HUES6 (cell line): Measurements from ENCODE around the gene PHF8.
A peak's percentile ranks its signal among the peaks of the same experiment; 100 is the strongest.

Experiments
- H3K27ac ChIP-seq: 2 replicates; pipeline ENCODE4 v1.7.0; 2013; ENCODE audit warnings: low read depth, mild to moderate bottlenecking, low read length, inconsistent platforms
- H3K27me3 ChIP-seq: 2 replicates; pipeline ENCODE4 v1.6.1; 2013; ENCODE audit warnings: low read length; ENCODE audit not compliant: control insufficient read depth, insufficient read depth
- H3K36me3 ChIP-seq: 2 replicates; pipeline ENCODE4 v1.6.1; 2013; ENCODE audit warnings: low read length; ENCODE audit not compliant: control insufficient read depth, insufficient read depth
- H3K4me1 ChIP-seq: 2 replicates; pipeline ENCODE4 v1.6.1; 2013; ENCODE audit warnings: low read length; ENCODE audit not compliant: control insufficient read depth, insufficient read depth
- H3K4me3 ChIP-seq: 2 replicates; pipeline ENCODE4 v1.5.1; 2013; ENCODE audit warnings: low read depth, low read length
- H3K9ac ChIP-seq: one replicate; pipeline ENCODE4 v1.6.1; 2013; ENCODE audit warnings: mild to moderate bottlenecking, low read length
- H3K9me3 ChIP-seq: 2 replicates; pipeline ENCODE4 v1.6.1; 2013; ENCODE audit warnings: low read depth, low read length; ENCODE audit not compliant: control insufficient read depth, insufficient read depth

PHF8 gene

GRCh38 chrX:54064564-54064963, 20.3 kb upstream of the PHF8 start:
- Histone ChIP-seq H3K9me3 (peaks cover 8% of the 10 kb centered on the region; the same call in 1 of the 2 replicates), H3K36me3 (no peaks in the 10 kb centered on the region), H3K4me1 (no peaks in the 10 kb centered on the region), H3K9ac (no peak overlapping the region), H3K27ac (no peak overlapping the region), H3K27me3 (no peaks in the 10 kb centered on the region), H3K4me3 (no peak overlapping the region)

GRCh38 chrX:54063361-54063760, 19.1 kb upstream of the PHF8 start:
- Histone ChIP-seq H3K4me3 (no peak overlapping the region), H3K27me3 (no peaks in the 10 kb centered on the region), H3K36me3 (no peaks in the 10 kb centered on the region), H3K9me3 (peaks cover 8% of the 10 kb centered on the region; the same call in 1 of the 2 replicates), H3K4me1 (no peaks in the 10 kb centered on the region), H3K9ac (no peak overlapping the region), H3K27ac (no peak overlapping the region)

GRCh38 chrX:54049801-54050200, 5.5 kb upstream of the PHF8 start:
- Histone ChIP-seq H3K9me3 (peaks cover 10% of the 10 kb centered on the region; the same call in 1 of the 2 replicates), H3K27me3 (no peaks in the 10 kb centered on the region), H3K36me3 (no peaks in the 10 kb centered on the region), H3K9ac (no peak overlapping the region), H3K4me1 (peaks cover 20% of the 10 kb centered on the region), H3K27ac (no peak overlapping the region), H3K4me3 (no peak overlapping the region)

GRCh38 chrX:54048412-54048811, 4.1 kb upstream of the PHF8 start:
- Histone ChIP-seq H3K9ac (no peak overlapping the region), H3K4me3 (no peak overlapping the region; the same call in 1 of the 2 replicates), H3K4me1 (peaks cover 21% of the 10 kb centered on the region), H3K27me3 (no peaks in the 10 kb centered on the region), H3K9me3 (peaks cover 9% of the 10 kb centered on the region; the same call in 1 of the 2 replicates), H3K27ac (no peak overlapping the region), H3K36me3 (no peaks in the 10 kb centered on the region)

- peak overlapping the region; percentile 55; the same call in 1 of the 2 replicates for H3K4me3 ChIP-seq
- H3K9me3 ChIP-seq, result peaks cover 8% of the 10 kb centered on the region; the same call in 1 of the 2 replicates
- H3K27me3 ChIP-seq, result no peaks in the 10 kb centered on the region
- peaks cover 9% of the 10 kb centered on the region; the same call in 1 of the 2 replicates for H3K36me3 ChIP-seq
- H3K9ac ChIP-seq, result no peak overlapping the region
- H3K27ac ChIP-seq, result no peak overlapping the region
- peaks cover 21% of the 10 kb centered on the region for H3K4me1 ChIP-seq
Observed at GRCh38 chrX:54045563-54046228, 1.4 kb upstream of the PHF8 start.

GRCh38 chrX:54044877-54045338, 635 bp upstream of the PHF8 start:
- no peaks in the 10 kb centered on the region for H3K27me3 ChIP-seq
- H3K4me1 ChIP-seq, result peaks cover 21% of the 10 kb centered on the region
- H3K9ac ChIP-seq, result peak overlapping the region; percentile 94
- H3K9me3 ChIP-seq, result peaks cover 8% of the 10 kb centered on the region; the same call in 1 of the 2 replicates
- peaks cover 17% of the 10 kb centered on the region for H3K36me3 ChIP-seq
- peak overlapping the region; percentile 58; the same call in 1 of the 2 replicates for H3K27ac ChIP-seq
- peak overlapping the region; percentile 55 for H3K4me3 ChIP-seq

GRCh38 chrX:54043541-54044125, 640 bp downstream of the PHF8 start:
- Histone ChIP-seq H3K27me3 (no peaks in the 10 kb centered on the region), H3K9me3 (peaks cover 3% of the 10 kb centered on the region; the same call in 1 of the 2 replicates), H3K36me3 (peaks cover 21% of the 10 kb centered on the region)

GRCh38 chrX:54043056-54043455, 1.2 kb downstream of the PHF8 start:
- Histone ChIP-seq H3K27ac (no peak overlapping the region), H3K9me3 (peaks cover 3% of the 10 kb centered on the region; the same call in 1 of the 2 replicates), H3K9ac (peak overlapping the region; percentile 94), H3K36me3 (peaks cover 25% of the 10 kb centered on the region), H3K27me3 (no peaks in the 10 kb centered on the region), H3K4me3 (peak overlapping the region; percentile 86), H3K4me1 (peaks cover 8% of the 10 kb centered on the region; the same call in 1 of the 2 replicates)

More at GRCh38 chrX:54043541-54044125, 640 bp downstream of the PHF8 start:
- peaks cover 13% of the 10 kb centered on the region for H3K4me1 ChIP-seq
- peak overlapping the region; percentile 86 for H3K4me3 ChIP-seq
- peak overlapping the region; percentile 94 for H3K27ac ChIP-seq
- H3K9ac ChIP-seq, result peak overlapping the region; percentile 94

GRCh38 chrX:54042609-54043021, 1.7 kb downstream of the PHF8 start:
- H3K9me3 ChIP-seq, result peaks cover 3% of the 10 kb centered on the region; the same call in 1 of the 2 replicates
- peaks cover 27% of the 10 kb centered on the region for H3K36me3 ChIP-seq
- H3K27ac ChIP-seq, result no peak overlapping the region
- peak overlapping the region; percentile 10 for H3K9ac ChIP-seq
- H3K27me3 ChIP-seq, result no peaks in the 10 kb centered on the region
- peak overlapping the region; percentile 86 for H3K4me3 ChIP-seq
- H3K4me1 ChIP-seq, result peaks cover 8% of the 10 kb centered on the region; the same call in 1 of the 2 replicates

- Histone ChIP-seq H3K9ac (no peak overlapping the region), H3K27ac (no peak overlapping the region), H3K4me1 (no peaks in the 10 kb centered on the region), H3K9me3 (peaks cover 14% of the 10 kb centered on the region; the same call in 1 of the 2 replicates), H3K4me3 (no peak overlapping the region), H3K36me3 (peaks cover 38% of the 10 kb centered on the region), H3K27me3 (no peaks in the 10 kb centered on the region)
Observed at GRCh38 chrX:54030329-54030728, 13.9 kb downstream of the PHF8 start.
